Ascending aorta (tissue), 2 donors: ENCODE measurements around the gene RBM43. TPM values are rescaled to one million over a fixed set of nuclear protein-coding genes. Genes with fewer than 3 reads are reported as not detected.

Source experiments
- DNase-seq, 2 donors: peaks; one replicate each; pipeline ENCODE4 v3.0.0-alpha.2; 2019; ENCODE audit warnings: low spot score in 2 of 2
- H3K27ac ChIP-seq, 2 donors: fragments of 200-600 bp; sonication (generic); one replicate each; pipeline ENCODE4 v1.5.1; 2016 to 2017; ENCODE audit warnings: mild to moderate bottlenecking in 1 of 2
- H3K27me3 ChIP-seq: fragments of 200-600 bp; sonication (generic); one replicate; pipeline ENCODE4 v1.5.1; 2017
- H3K36me3 ChIP-seq, 2 donors: fragments of 200-600 bp; sonication (generic); one replicate each; pipeline ENCODE4 v1.5.1; 2016
- H3K4me1 ChIP-seq, 2 donors: fragments of 200-600 bp; sonication (generic); one replicate each; pipeline ENCODE4 v1.5.1; 2016 to 2017; ENCODE audit warnings: mild to moderate bottlenecking in 1 of 2
- H3K4me3 ChIP-seq, 2 donors: fragments of 200-600 bp; sonication (generic); one replicate each; pipeline ENCODE4 v1.5.1; 2016 to 2017; ENCODE audit warnings: mild to moderate bottlenecking in 1 of 2
- H3K9me3 ChIP-seq, 2 donors: fragments of 200-600 bp; sonication (generic); one replicate each; pipeline ENCODE4 v1.5.1; 2016
- intact Hi-C: fragments of 100-400 bp; cut with DNase I; formaldehyde crosslinking; loops from one replicate; pipeline ENCODE4 v1.15.1; 2023
- total RNA-seq: library from RNA; depleted of rRNA; stranded (reverse); fragments of >200 nt; gene quantifications from one replicate; pipeline ENCODE4 v1.1.0, GENCODE V29; 2016
- TF ChIP-seq, protein P1 (sequence below), 3 experiments: fragments of 200-600 bp in 2 of 3; fragments of 450-650 bp in 1 of 3; sonication (generic) in 2 of 3; IDR thresholded peaks; one replicate each; pipeline ENCODE4 v1.5.1; 2016 to 2019; ENCODE audit warnings: antibody characterized with exemption in 3 of 3, mild to moderate bottlenecking in 1 of 3, moderate library complexity in 1 of 3

Gene RBM43
- total RNA-seq, 1 donor from 2014 or later = 0.96 TPM

DNA sequence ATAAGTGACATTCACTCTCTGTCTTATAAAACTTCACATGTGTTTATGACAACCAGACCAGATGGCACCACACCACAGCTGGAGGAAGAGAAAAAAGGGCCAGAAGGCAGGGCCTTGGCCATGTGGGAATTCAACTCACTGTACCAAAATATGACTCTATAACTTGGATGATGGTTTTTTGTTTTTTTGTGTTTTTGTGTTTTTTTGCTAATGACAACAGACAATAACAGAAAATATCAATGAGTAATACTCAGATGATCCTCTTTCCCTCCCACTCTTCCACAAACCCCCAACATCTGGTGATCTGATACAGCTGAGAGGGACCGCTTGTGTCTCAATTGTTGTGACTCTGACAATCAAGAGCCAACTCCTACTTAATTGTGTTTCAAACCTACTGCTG is 15.4 kb upstream of the RBM43 start:
- Histone ChIP-seq H3K36me3 (peaks cover 6 to 27% of the 10 kb centered on the region in 2 donors), H3K4me1 (no peaks in the 10 kb centered on the region), H3K4me3 (no peak overlapping the region), H3K27ac (no peak overlapping the region), H3K27me3 (no peaks in the 10 kb centered on the region), H3K9me3 (no peaks in the 10 kb centered on the region)
- DNase-seq = no peak
- TF ChIP-seq, protein P1, sequence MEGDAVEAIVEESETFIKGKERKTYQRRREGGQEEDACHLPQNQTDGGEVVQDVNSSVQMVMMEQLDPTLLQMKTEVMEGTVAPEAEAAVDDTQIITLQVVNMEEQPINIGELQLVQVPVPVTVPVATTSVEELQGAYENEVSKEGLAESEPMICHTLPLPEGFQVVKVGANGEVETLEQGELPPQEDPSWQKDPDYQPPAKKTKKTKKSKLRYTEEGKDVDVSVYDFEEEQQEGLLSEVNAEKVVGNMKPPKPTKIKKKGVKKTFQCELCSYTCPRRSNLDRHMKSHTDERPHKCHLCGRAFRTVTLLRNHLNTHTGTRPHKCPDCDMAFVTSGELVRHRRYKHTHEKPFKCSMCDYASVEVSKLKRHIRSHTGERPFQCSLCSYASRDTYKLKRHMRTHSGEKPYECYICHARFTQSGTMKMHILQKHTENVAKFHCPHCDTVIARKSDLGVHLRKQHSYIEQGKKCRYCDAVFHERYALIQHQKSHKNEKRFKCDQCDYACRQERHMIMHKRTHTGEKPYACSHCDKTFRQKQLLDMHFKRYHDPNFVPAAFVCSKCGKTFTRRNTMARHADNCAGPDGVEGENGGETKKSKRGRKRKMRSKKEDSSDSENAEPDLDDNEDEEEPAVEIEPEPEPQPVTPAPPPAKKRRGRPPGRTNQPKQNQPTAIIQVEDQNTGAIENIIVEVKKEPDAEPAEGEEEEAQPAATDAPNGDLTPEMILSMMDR (IDR thresholded peaks at IDR 0.05) = no peak
- intact Hi-C loops = no loop called here

DNA sequence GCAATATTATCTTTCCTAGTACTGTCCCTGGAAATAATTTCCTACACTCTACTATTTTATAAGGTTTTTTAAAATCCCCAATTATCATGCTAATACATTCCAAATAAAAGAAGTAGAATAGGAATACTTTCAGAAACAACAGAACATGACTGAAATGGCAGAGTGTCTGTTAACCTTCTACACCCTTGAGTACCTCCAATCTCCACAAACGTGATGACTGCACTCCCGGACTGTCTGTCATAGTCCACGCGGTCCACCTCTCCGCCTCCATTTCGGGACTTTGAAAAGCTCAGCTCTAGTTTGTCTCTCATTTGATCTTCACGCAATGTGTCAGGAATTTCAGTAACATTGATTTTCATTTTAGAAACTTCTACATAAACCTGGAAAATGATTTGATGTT is 13.6 kb upstream of the RBM43 start:
- H3K27ac ChIP-seq = no peak overlapping the region

DNA sequence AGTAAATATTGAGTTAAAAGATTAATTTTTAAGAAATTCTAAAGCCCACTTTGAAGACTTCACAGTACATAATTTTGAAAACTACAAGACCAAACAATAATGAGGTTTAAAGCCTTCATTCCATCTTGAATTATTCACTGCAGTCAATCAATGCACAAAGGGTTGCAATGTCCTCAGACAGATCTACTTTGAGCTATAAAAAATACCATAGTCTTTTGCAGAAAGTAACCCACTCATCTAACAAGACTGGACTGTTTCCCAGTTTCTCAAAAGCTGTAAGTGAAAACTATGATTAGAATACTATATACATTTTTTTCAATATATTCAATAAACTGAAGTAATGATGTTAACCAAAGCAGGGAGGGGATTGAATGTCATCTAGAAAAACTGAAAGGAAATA is 10.2 kb upstream of the RBM43 start:
- H3K4me3 ChIP-seq = no peak overlapping the region
- H3K27ac ChIP-seq = no peak overlapping the region
- H3K4me1 ChIP-seq = no peaks in the 10 kb centered on the region
- intact Hi-C loops = no loop called here
- TF ChIP-seq, protein P1 (IDR thresholded peaks at IDR 0.05) = no peak
- H3K9me3 ChIP-seq = no peaks in the 10 kb centered on the region
- H3K27me3 ChIP-seq = no peaks in the 10 kb centered on the region
- no peak for DNase-seq
- peaks cover 6 to 12% of the 10 kb centered on the region in 2 donors for H3K36me3 ChIP-seq

More for the DNA sequence above, 13.6 kb upstream of the RBM43 start:
- Histone ChIP-seq H3K9me3 (no peaks in the 10 kb centered on the region), H3K36me3 (peaks cover 6 to 20% of the 10 kb centered on the region in 2 donors), H3K4me1 (no peaks in the 10 kb centered on the region), H3K27me3 (no peaks in the 10 kb centered on the region), H3K4me3 (no peak overlapping the region)
- TF ChIP-seq, protein P1 (IDR thresholded peaks at IDR 0.05) = no peak
- intact Hi-C loops = no loop called here
- DNase-seq = no peak

DNA sequence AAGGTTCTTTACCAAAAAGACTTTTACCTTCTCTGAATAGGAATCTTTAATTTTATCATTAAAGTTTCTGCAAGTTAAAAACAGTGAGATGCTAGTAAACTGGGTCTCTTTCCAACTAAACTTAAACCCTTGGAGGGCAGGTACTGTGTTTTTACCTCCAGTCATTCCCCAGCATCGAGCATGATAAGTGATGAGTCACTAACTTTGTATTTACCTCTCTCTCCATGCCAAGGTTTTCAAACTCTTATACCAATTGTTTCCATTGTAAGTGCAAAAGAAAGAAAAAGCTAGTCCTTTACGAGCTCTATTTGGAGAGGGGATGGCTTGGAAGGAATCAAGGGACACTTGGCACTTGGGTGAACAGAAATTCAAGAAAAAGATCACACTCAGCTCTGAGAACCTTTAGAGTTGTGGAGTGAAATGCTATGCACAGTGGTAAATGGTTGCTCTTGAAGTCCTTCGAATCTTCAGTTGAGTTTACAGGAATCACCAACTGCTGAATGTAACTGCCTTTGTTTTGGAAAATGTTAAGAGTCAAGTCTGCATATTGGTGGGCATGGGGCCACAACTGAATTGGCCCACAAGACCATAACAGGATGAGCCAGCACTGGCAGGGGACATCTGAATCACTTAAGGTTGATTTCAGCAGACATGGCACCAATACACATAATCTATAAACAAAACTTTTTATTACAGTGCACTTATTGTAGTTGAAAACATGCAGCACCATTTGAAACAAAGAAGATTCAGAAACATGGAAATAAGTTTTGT is 8.3 kb upstream of the RBM43 start:
- Histone ChIP-seq H3K4me3 (no peak overlapping the region), H3K27ac (peak overlapping the region in 1 of 2 donors; percentile 19), H3K4me1 (no peaks in the 10 kb centered on the region), H3K36me3 (peaks cover 4 to 6% of the 10 kb centered on the region in 2 donors), H3K9me3 (no peaks in the 10 kb centered on the region), H3K27me3 (no peaks in the 10 kb centered on the region)
- no peak for DNase-seq
- intact Hi-C loops = loop anchor here (10.0 kb wide), 3 partner anchors 795 to 1935 kb away; partner anchors contain the start of genes LYPD6 and MMADHC
- TF ChIP-seq, protein P1 (IDR thresholded peaks at IDR 0.05) = no peak

DNA sequence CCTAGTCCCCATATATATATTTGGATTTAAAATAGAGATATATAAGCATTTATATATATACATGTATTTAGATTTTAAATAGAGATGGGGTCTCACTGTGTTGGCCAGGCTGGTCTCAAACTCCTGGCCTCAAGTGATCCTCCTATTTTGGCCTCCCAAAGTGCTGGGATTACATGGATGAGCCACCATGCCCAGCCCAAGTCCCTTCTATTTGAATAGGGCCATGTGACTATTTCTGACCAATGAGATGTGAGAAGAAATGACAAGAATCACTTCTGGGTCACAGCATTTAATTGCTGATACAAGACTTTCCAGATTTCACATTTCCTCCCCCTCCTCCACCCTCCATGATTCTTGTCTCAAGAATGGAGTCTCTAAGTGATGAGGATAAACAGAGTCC is 6.4 kb upstream of the RBM43 start:
- no peaks in the 10 kb centered on the region for H3K27me3 ChIP-seq
- DNase-seq = no peak
- no peak overlapping the region for H3K4me3 ChIP-seq
- TF ChIP-seq, protein P1 (IDR thresholded peaks at IDR 0.05) = no peak
- intact Hi-C loops = loop anchor here (10.0 kb wide), 3 partner anchors 793 to 1933 kb away; partner anchors contain the start of genes LYPD6 and MMADHC
- H3K4me1 ChIP-seq = no peaks in the 10 kb centered on the region
- no peaks in the 10 kb centered on the region for H3K9me3 ChIP-seq
- peaks cover 0 to 4% of the 10 kb centered on the region in 2 donors for H3K36me3 ChIP-seq
- peak overlapping the region in 1 of 2 donors; percentile 45 for H3K27ac ChIP-seq
